Hepatocyte (in vitro differentiated cells): ENCODE data around the gene WNT7B. TPM values are rescaled to one million over a fixed set of nuclear protein-coding genes. Genes with fewer than 3 reads are reported as not detected.

Experiments used
- DNase-seq: peaks from one replicate; pipeline ENCODE4 v3.0.0-alpha.2; 2016; ENCODE audit warnings: low spot score
- H2AFZ ChIP-seq: fragments of 200-600 bp; sonication (generic); 2 replicates; pipeline ENCODE4 v1.6.0; 2016; ENCODE audit warnings: antibody characterized with exemption, mild to moderate bottlenecking
- H3K27ac ChIP-seq: fragments of 200-600 bp; sonication (generic); 2 replicates; pipeline ENCODE4 v1.5.1; 2016; ENCODE audit warnings: mild to moderate bottlenecking
- H3K27me3 ChIP-seq: fragments of 200-600 bp; sonication (generic); 2 replicates; pipeline ENCODE4 v1.6.1; 2016
- H3K36me3 ChIP-seq: fragments of 200-600 bp; sonication (generic); replicated peaks from 2 replicates; pipeline ENCODE4 v1.5.1; 2016; ENCODE audit warnings: low read depth; ENCODE audit not compliant: insufficient read depth
- H3K4me1 ChIP-seq: fragments of 200-600 bp; sonication (generic); 2 replicates; pipeline ENCODE4 v1.5.1; 2016; ENCODE audit warnings: mild to moderate bottlenecking, moderate library complexity; ENCODE audit not compliant: insufficient read depth
- H3K4me2 ChIP-seq: fragments of 200-600 bp; sonication (generic); 2 replicates; pipeline ENCODE4 v1.6.0; 2016
- H3K4me3 ChIP-seq: fragments of 200-600 bp; sonication (generic); 2 replicates; pipeline ENCODE4 v1.5.1; 2016; ENCODE audit warnings: mild to moderate bottlenecking
- H3K79me2 ChIP-seq: fragments of 200-600 bp; sonication (generic); 2 replicates; pipeline ENCODE4 v1.6.0; 2017; ENCODE audit warnings: mild to moderate bottlenecking
- H3K9me2 ChIP-seq: fragments of 200-600 bp; sonication (generic); replicated peaks from 2 replicates; pipeline ENCODE4 v1.6.0; 2017; ENCODE audit warnings: mild to moderate bottlenecking; ENCODE audit not compliant: insufficient read depth
- H3K9me3 ChIP-seq: fragments of 200-600 bp; sonication (generic); 2 replicates; pipeline ENCODE4 v1.5.1; 2016; ENCODE audit warnings: low read depth, mild to moderate bottlenecking
- H4K20me1 ChIP-seq: fragments of 200-600 bp; sonication (generic); 2 replicates; pipeline ENCODE4 v1.6.0; 2016; ENCODE audit warnings: mild to moderate bottlenecking; ENCODE audit not compliant: insufficient read depth, poor library complexity, severe bottlenecking
- EZH2 ChIP-seq: fragments of 200-600 bp; sonication (generic); IDR thresholded peaks from 2 replicates; pipeline ENCODE4 v1.6.1; 2016; ENCODE audit warnings: antibody characterized with exemption, mild to moderate bottlenecking, borderline replicate concordance
- EZH2phosphoT487 ChIP-seq: fragments of 200-600 bp; sonication (generic); IDR thresholded peaks from one replicate; pipeline ENCODE4 v1.6.1; 2018; ENCODE audit warnings: antibody characterized with exemption, mild to moderate bottlenecking, low read depth, moderate library complexity; ENCODE audit not compliant: unreplicated experiment, severe bottlenecking
- WGBS: methylation state at CpG from one replicate; pipeline ENCODE4 v1.1.6; 2016; ENCODE audit warnings: low lambda C conversion rate; ENCODE audit errors: missing lambda C conversion rate; 5-methylcytosine and 5-hydroxymethylcytosine counted together
- polyA plus RNA-seq: library from polyadenylated mRNA; unstranded; fragments of >200 nt; fragmentation: Nextera tagmentation; extraction: Ambion mirVana; gene quantifications from 2 replicates; pipeline ENCODE4 v1.2.1, GENCODE V29; 2016
- total RNA-seq: library from RNA; depleted of rRNA; stranded (reverse); fragments of >200 nt; gene quantifications from 2 replicates; pipeline ENCODE4 v1.2.3, GENCODE V29; 2014
- TF ChIP-seq, protein P1 (sequence below): fragments of 200-600 bp; sonication (generic); IDR thresholded peaks from 2 replicates; pipeline ENCODE4 v1.5.1; 2016; ENCODE audit warnings: antibody characterized with exemption, mild to moderate bottlenecking; ENCODE audit not compliant: poor library complexity

WNT7B gene
- total and polyA plus RNA-seq, 2 experiments from 2014 or later = 1.9 to 2.4 TPM

GRCh38 chr22:46021577-46021976 is 44.6 kb upstream of the WNT7B start:
- Histone ChIP-seq H3K9me3 (no peaks in the 10 kb centered on the region), H4K20me1 (no peaks in the 10 kb centered on the region), H3K79me2 (no peaks in the 10 kb centered on the region), H3K4me1 (no peaks in the 10 kb centered on the region), H3K9me2 (no peaks in the 10 kb centered on the region), H3K4me3 (no peak overlapping the region), H3K27me3 (peaks cover 10% of the 10 kb centered on the region), H2AFZ (no peak overlapping the region), H3K36me3 (no peaks in the 10 kb centered on the region), H3K4me2 (no peak overlapping the region), H3K27ac (no peak overlapping the region)
- 75% methylated on average over 3 of the region's 3 CpGs for WGBS
- no peak for DNase-seq
- TF ChIP-seq, protein P1, sequence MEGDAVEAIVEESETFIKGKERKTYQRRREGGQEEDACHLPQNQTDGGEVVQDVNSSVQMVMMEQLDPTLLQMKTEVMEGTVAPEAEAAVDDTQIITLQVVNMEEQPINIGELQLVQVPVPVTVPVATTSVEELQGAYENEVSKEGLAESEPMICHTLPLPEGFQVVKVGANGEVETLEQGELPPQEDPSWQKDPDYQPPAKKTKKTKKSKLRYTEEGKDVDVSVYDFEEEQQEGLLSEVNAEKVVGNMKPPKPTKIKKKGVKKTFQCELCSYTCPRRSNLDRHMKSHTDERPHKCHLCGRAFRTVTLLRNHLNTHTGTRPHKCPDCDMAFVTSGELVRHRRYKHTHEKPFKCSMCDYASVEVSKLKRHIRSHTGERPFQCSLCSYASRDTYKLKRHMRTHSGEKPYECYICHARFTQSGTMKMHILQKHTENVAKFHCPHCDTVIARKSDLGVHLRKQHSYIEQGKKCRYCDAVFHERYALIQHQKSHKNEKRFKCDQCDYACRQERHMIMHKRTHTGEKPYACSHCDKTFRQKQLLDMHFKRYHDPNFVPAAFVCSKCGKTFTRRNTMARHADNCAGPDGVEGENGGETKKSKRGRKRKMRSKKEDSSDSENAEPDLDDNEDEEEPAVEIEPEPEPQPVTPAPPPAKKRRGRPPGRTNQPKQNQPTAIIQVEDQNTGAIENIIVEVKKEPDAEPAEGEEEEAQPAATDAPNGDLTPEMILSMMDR = no peak
- no peak for TF ChIP-seq EZH2
- no peak for TF ChIP-seq EZH2phosphoT487

- DNase-seq = no peak
- no peak overlapping the region for H2AFZ ChIP-seq
- no peak overlapping the region for H3K4me2 ChIP-seq
- H3K36me3 ChIP-seq = no peaks in the 10 kb centered on the region
- no peaks in the 10 kb centered on the region for H4K20me1 ChIP-seq
- no peaks in the 10 kb centered on the region for H3K79me2 ChIP-seq
- no peaks in the 10 kb centered on the region for H3K9me2 ChIP-seq
- H3K27ac ChIP-seq = no peak overlapping the region
- peaks cover 3% of the 10 kb centered on the region for H3K4me1 ChIP-seq
- WGBS = 83% methylated on average over 6 of the region's 6 CpGs
- H3K4me3 ChIP-seq = no peak overlapping the region
- H3K27me3 ChIP-seq = no peaks in the 10 kb centered on the region
- no peaks in the 10 kb centered on the region for H3K9me3 ChIP-seq
- TF ChIP-seq EZH2phosphoT487 = no peak
- TF ChIP-seq, protein P1 = no peak
- no peak for TF ChIP-seq EZH2
These were observed 42.4 kb upstream of the WNT7B start for GRCh38 chr22:46019351-46019750.

DNA sequence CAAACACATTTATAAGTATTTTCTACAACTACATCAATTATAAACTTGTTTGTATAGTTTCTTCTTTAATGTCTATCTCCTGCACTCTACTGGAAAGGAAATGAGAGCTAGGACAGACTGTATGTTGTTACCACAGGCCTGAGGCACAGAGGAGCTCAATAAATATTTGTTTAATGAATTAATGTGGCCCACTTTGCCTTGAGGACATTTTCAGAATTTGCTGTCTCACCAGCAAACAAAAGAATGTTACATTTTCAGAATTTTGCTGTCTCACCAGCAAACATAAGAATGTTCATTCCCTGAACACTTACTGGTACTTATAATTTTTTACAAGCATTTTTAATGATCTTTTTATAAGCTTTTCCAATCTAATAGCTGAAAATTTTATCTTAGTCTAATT is 41.9 kb upstream of the WNT7B start:
- H3K36me3 ChIP-seq = no peaks in the 10 kb centered on the region
- peaks cover 5% of the 10 kb centered on the region for H3K4me1 ChIP-seq
- no peaks in the 10 kb centered on the region for H3K9me3 ChIP-seq
- H3K4me2 ChIP-seq = no peak overlapping the region
- TF ChIP-seq EZH2phosphoT487 = no peak
- TF ChIP-seq EZH2 = no peak
- TF ChIP-seq, protein P1 = no peak
- no peak overlapping the region for H3K27ac ChIP-seq
- no peaks in the 10 kb centered on the region for H3K9me2 ChIP-seq
- H3K79me2 ChIP-seq = no peaks in the 10 kb centered on the region
- no peaks in the 10 kb centered on the region for H3K27me3 ChIP-seq
- H3K4me3 ChIP-seq = no peak overlapping the region
- DNase-seq = no peak
- H2AFZ ChIP-seq = no peak overlapping the region
- H4K20me1 ChIP-seq = no peaks in the 10 kb centered on the region

- WGBS = 95% methylated on average over 2 of the region's 2 CpGs
- no peaks in the 10 kb centered on the region for H3K79me2 ChIP-seq
- no peak overlapping the region for H3K4me2 ChIP-seq
- no peaks in the 10 kb centered on the region for H3K9me3 ChIP-seq
- H3K9me2 ChIP-seq = no peaks in the 10 kb centered on the region
- no peak for DNase-seq
- H3K4me1 ChIP-seq = peaks cover 16% of the 10 kb centered on the region
- no peaks in the 10 kb centered on the region for H3K27me3 ChIP-seq
- H2AFZ ChIP-seq = no peak overlapping the region
- no peak for TF ChIP-seq EZH2
- TF ChIP-seq, protein P1 = no peak
- no peak for TF ChIP-seq EZH2phosphoT487
- H3K36me3 ChIP-seq = no peaks in the 10 kb centered on the region
- H4K20me1 ChIP-seq = no peaks in the 10 kb centered on the region
- no peak overlapping the region for H3K27ac ChIP-seq
- H3K4me3 ChIP-seq = no peak overlapping the region
These were observed 40.2 kb upstream of the WNT7B start for GRCh38 chr22:46017166-46017565.
